Fibroblast of villous mesenchyme (primary cell): Measurements from ENCODE around the gene ZNF611. TPM values are rescaled to one million over a fixed set of nuclear protein-coding genes. Genes with fewer than 3 reads are reported as not detected.
"Not testable (repeated sequence)": the region's sequence is repeated elsewhere in the genome, so short reads cannot be mapped to it uniquely, and the experiment has no call there.

Experiments used
- DNase-seq: peaks from one replicate; pipeline ENCODE4 v3.0.0-alpha.2; 2010; ENCODE audit warnings: low read depth
- H3K4me3 ChIP-seq: 2 replicates; pipeline ENCODE4 v1.5.1; 2011; ENCODE audit warnings: low read depth, mild to moderate bottlenecking, low read length
- total RNA-seq: library from RNA; depleted of rRNA; stranded (reverse); fragments of >200 nt; gene quantifications from 2 replicates; pipeline ENCODE4 v1.2.3, GENCODE V29; 2012
- TF ChIP-seq, protein P1 (sequence below): IDR thresholded peaks from 2 replicates; pipeline ENCODE4 v1.5.1; 2012; ENCODE audit warnings: low read depth, mild to moderate bottlenecking, low read length; ENCODE audit not compliant: insufficient read depth

Gene ZNF611
- total RNA-seq, 1 donor = 13.4 TPM

GRCh38 chr19:52691215-52691610, 43.6 kb downstream of the ZNF611 start:
- peak overlapping the region; percentile 82 for H3K4me3 ChIP-seq
- DNase-seq = no peak
- TF ChIP-seq, protein P1, sequence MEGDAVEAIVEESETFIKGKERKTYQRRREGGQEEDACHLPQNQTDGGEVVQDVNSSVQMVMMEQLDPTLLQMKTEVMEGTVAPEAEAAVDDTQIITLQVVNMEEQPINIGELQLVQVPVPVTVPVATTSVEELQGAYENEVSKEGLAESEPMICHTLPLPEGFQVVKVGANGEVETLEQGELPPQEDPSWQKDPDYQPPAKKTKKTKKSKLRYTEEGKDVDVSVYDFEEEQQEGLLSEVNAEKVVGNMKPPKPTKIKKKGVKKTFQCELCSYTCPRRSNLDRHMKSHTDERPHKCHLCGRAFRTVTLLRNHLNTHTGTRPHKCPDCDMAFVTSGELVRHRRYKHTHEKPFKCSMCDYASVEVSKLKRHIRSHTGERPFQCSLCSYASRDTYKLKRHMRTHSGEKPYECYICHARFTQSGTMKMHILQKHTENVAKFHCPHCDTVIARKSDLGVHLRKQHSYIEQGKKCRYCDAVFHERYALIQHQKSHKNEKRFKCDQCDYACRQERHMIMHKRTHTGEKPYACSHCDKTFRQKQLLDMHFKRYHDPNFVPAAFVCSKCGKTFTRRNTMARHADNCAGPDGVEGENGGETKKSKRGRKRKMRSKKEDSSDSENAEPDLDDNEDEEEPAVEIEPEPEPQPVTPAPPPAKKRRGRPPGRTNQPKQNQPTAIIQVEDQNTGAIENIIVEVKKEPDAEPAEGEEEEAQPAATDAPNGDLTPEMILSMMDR = no peak

- peak; percentile 95 for DNase-seq
- TF ChIP-seq, protein P1 = peak; percentile 26
- H3K4me3 ChIP-seq = peak overlapping the region; percentile 82
These were observed 44.3 kb downstream of the ZNF611 start for GRCh38 chr19:52690369-52691214.

DNA sequence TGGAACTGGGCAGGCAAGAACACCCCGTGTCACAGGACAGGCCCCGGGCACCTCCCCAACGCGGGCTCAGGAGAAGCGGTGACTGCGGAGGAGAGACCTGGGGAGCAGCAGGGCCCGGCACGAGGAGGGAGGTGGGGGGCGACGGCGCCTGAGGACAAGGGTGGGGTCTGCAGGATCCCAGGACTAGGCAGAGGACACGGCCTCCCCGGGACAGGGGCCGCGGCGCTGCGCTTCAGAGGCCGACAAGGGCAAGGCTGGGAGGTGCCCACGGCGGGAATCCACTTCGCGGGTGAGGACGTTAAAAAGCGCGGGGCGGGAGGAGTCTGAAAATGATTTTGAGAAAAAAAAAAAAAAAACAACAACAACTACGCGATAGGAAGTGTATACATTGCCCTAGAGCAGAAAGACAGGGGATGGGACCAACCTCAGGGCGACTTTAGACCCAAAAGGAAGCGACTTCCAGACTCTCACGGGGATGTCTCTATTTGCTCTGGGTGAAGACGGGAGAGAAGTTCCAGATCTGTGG, 44.9 kb downstream of the ZNF611 start:
- TF ChIP-seq, protein P1 = no peak
- H3K4me3 ChIP-seq = peak overlapping the region; percentile 82
- no peak for DNase-seq

DNA sequence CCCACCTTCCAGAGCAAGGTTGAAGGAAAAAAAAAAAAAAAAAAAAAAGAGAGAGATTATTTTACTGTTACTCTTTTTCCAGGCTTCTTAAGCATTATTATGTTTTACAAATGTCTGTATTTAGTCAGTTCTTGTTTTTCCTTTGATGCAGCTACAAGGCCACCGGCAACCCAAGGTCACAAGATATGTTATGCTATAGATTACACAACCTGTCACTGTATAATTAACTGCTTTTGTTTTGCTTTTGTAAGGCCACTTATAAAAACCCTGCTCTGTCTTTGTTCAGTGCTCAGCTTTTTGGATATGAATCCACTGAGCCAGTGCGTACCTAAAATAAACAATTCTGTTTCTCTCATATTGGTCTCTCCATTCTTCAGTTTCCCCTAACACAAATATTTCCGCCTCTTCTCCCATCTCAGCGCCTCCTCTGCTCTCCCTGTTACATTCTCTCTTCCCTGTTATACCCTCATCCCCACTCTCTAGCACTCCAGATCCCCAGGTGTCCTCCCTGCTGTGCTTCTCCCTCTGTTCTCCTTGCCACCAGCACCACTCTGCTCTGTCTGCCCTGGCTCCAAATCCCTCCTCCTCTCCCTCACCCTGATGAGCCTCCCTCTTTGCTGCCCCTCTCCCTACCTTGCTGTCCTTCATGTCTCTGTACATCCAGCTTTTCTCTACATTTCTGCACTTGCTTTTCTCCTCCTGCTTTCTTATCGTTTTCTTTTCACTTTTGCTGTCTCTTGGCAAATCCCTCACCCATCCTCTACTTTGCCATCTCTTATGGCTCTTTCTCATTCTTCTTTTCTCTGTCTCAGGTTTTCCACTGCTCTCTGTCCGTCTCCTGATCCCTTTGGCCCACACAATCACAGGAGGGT, 45.7 kb downstream of the ZNF611 start:
- peak overlapping the region; percentile 82 for H3K4me3 ChIP-seq
- peak; percentile 11 for DNase-seq

GRCh38 chr19:52688335-52688734, 46.5 kb downstream of the ZNF611 start:
- TF ChIP-seq, protein P1 = no peak
- no peak overlapping the region for H3K4me3 ChIP-seq
- DNase-seq = no peak

DNA sequence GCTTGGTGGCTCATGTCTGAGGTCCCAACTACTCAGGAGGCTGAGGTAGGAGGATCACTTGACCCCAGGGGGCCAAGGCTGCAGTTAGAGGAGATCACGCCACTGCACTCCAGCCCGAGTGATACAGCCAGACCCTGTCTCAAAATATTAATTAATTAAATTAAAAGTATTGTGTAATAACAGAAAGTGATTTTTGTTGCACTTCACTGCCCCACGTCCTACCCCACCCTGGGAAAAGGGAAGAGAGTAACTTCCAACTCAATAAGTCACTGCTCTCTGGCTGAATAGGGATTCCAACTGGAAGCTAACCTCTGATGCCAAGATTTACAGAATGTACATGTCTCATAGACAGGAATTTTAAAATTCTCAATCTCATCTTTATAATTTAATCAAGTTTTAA, 47.2 kb downstream of the ZNF611 start:
- TF ChIP-seq, protein P1 = no peak
- H3K4me3 ChIP-seq = no peak overlapping the region
- DNase-seq = no peak

- TF ChIP-seq, protein P1 = no peak
- H3K4me3 ChIP-seq = no peak overlapping the region
- no peak for DNase-seq
These were observed 49.0 kb downstream of the ZNF611 start for GRCh38 chr19:52685811-52686210.

GRCh38 chr19:52681216-52681615, 53.6 kb downstream of the ZNF611 start:
- not testable (repeated sequence) for H3K4me3 ChIP-seq, DNase-seq
